HL-60 (cell line): ENCODE data around the gene CDK17.

ENCODE experiments used
- CTCF ChIP-seq: IDR thresholded peaks from one replicate; pipeline ENCODE4 v1.5.1; 2011; ENCODE audit warnings: low read length, control low read depth, inconsistent platforms; ENCODE audit not compliant: insufficient read depth
- REST ChIP-seq: IDR thresholded peaks from 2 replicates; pipeline ENCODE4 v1.6.1; 2012; ENCODE audit warnings: low read depth; ENCODE audit not compliant: insufficient replicate concordance

GRCh38 chr12:96400631-96401075 lies 414 bp upstream of the CDK17 start:
- TF ChIP-seq CTCF (no peak), REST (no peak)
